Measurements from ENCODE around the gene LYSMD4.

The LYSMD4 gene

DNA sequence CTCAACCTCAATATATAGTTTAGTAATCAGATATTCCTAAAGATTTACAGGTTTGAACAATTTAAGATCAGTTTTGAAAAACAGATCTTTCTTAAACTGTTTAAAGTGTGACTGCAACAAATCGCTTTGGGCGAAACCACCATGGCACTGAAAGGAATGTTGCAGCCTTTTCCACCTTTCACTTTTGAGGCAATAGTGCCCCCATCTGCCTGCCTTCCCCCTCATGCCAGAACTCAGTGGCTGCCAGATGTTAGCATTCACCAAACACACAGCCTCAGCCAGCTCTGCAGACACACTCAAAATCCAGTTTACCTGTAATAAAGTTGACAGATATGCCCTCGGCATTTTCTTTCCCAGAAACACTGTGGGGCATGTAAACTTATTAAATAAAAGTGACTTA, 3.3 kb downstream of the LYSMD4 start:
- DNase-seq, result no peak

DNA sequence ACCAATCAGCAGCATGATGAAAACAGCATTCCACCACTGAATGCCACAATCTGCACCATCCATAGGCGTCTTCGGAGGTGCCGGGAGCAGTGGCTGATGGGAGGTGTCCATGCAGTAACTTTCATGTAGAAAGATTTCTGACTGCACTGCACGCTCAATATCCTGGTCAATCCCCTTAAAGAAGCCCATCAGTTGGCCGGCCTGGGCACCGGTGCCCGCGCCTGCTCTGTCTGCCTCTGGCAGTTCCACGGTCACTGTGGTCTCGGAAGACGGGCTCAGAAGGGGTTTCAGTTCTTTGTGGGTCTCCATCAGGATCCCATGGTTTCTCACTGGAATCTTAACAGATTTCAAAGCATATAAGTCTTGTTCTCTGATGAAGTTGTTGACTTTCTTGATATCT, 3.9 kb downstream of the LYSMD4 start:
- DNase-seq, result no peak

DNA sequence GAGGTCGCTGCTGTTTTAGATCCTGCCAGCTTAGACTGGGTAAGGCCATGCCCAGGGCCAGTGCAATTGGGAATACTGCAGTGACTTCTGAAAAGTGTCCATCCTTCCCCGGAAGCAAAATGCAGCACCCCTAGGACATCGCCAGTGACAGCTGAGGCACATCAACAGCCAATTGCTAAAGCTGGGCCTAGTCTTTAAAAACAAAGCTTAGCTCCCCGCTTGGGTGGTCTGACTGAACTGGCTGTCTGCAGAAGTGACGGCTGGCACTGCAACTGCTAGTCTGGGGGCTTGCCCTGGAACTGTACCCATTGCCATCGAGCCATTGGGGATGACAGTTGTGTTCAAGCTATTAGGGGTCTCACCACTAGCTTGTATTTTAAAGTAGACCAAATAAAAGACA, 4.3 kb downstream of the LYSMD4 start:
- no peak for DNase-seq

DNA sequence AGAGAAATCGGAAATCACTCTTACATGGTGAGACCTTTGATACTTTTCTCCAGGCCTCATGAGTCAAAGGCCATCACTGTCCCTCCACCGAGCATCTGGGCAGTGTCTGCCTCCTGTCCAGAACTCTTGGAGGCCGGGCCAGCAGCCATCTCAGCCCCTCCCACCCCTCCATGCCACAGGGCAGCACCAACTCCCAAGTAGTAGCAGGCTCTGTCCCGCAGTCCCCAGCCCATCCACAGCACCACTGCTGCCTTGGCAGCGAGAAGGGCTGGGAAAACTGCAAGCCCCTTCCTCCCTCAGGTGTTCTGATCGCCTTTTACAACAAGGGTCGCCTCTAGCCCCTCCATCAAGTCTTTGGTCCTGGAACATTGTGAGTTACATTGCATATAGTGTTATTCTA, 5.5 kb downstream of the LYSMD4 start:
- DNase-seq, result no peak

DNA sequence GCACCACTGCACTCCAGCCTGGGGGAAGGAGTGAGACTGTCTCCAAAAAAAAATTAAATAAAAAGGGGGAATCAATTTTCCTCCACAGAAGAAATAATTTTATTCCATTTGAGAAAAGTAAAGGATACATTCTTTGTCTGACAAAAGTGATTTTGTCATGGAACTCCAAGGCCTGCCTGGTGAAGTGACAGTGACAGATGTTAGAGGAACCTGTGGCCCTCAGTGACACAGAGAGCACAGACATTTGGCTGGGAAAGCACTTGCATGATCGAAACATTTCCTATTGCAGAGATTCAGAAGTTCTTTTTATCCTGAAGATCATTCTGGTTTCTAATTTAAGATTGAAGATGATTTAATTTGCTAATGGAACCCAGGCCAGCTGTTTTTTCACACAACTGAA, 5.9 kb downstream of the LYSMD4 start:
- DNase-seq, result no peak

DNA sequence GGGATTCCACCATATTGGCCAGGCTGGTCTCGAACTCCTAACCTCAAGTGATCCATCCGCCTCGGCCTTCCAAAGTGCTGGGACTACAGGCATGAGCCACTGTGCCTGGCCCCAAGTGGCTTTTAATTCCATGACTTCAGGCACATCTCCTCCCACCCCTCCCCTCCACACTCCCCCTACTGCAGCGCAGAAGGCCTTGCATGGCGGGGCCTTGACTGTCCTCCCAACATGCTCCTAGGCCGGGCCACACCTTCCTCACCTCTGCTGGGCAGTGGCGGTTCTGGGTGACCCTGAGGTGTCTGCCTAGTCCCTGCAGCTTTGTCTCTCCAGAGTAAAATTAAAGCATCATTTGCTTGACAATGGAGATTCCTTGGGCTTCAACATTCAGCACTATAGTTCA, 6.9 kb downstream of the LYSMD4 start:
- no peak for DNase-seq

DNA sequence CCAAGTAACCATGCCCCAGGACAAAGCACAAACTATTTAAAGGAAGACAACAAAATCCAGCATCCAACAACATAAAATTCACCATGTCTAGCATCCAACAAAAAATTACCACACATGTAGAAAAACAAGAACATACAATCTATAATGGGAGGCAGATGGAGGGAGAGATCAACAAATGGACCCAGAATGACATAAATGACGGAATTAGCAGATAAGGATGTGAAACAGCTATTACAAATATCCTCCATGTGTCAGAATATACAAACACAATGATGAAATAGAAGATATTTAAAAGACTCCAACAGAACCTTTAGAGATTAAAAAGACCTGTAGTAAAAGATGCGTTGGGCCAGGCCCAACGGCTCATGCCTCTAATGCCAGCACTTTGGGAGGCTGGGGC, 10.8 kb downstream of the LYSMD4 start:
- DNase-seq, result no peak

DNA sequence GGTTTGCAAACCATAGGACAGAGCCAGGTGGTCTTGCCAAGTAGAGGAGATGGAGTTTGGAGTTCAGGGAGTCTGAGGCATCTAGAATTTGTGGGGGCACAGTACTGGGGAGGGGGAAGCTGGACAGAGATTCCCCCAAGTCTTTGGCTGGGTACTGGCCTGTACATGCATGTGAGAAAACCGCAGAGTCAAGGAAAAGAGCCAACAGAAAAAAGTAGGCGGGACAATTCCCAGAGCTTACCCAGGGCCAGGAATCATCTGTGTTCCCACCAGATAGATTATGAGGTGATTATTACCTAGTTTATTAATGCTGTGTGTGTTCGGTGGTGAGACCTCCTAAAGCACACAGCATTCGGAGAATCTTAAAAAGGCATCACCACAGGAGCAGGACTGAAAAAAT, 11.3 kb downstream of the LYSMD4 start:
- DNase-seq, result no peak

DNA sequence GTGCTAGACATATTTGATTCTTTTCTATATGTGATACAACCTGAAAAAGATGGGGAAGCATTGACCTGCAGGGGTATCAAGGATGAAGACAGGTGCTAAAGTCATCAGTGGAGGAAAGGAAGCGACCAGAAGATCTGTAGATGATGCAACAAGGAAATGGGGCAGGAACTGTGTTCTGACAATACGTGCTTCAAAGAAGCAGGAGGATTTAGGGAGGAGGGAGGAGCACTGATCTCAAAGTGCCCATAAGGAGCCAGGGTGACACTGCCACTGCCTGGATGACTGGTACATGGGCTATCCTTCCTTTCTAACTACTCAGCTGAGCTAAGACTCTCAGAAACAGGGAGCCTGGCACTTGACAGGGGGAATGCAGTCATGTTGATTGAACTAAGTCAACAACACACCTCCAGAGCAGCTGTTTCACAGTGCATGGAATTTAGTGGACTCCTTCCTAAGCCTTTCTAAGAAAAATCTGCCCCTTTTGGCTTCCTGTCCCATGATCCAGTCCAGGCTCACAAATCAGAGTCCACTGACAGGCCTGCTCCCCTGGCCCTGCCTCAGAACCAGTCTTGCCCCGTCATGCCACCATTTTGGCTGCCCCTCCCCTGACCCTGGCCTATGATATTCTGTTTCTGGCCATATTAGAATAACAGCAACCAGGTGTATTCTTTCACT, 12.0 kb downstream of the LYSMD4 start:
- DNase-seq, result no peak

DNA sequence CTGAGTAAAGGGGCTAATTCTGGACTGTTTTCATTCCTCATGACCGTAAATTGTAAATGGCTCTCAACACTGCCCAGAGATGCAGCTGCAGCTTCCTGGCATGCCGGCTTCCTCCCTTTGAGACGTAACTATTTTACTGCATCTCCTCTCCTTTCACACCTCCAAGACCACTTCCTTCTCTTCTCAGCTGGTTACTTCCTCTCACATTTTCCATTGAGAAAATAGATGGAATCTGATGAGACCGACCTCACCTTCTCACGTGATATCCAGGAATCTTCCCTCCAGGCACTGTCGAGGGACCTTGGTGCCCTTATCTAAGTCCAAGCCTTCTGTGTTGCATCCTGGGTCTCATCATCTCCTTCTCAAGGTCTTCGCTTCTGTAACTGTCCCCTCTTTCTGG, 12.7 kb downstream of the LYSMD4 start:
- no peak for DNase-seq

DNA sequence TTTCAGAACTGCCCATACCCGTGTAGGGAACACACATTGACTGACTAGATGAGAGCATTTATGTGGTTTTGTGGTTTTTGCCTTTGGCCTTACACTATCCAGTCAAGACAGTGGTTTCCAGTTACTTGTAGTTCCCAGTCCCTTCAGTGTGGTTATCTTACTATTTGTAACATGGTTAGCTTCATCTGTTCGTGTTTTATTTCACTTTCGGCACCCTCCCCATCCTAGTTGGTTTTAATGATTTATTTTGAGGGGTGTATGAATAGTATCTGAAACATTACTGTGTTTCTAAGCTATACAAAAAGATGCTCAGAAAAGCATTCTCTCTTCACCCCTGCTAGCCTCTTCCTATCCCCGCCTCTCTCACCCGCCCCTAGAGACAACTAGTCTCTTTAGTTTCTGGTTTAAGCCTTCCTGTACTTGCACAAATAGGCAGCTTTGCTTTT, 14.1 kb downstream of the LYSMD4 start:
- DNase-seq, result no peak

DNA sequence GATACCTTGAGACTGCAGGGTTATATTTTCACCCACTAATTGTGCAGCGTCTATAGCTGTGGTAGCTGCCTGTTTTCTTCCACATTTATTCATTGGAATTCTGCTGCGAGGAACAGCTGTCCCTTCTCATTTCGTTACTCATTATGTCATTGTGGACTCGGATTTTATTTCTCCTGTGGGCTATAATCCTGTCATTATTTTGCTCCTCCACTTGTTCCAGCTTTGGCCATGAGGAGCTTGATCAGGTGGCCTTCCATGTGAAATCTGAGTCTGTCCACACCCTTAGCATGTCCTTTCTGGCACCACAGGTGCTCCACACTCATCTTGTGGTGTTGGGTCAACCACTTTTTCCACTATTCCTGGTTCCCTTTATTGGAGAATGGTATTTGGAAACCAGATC, 14.8 kb downstream of the LYSMD4 start:
- DNase-seq, result no peak

DNA sequence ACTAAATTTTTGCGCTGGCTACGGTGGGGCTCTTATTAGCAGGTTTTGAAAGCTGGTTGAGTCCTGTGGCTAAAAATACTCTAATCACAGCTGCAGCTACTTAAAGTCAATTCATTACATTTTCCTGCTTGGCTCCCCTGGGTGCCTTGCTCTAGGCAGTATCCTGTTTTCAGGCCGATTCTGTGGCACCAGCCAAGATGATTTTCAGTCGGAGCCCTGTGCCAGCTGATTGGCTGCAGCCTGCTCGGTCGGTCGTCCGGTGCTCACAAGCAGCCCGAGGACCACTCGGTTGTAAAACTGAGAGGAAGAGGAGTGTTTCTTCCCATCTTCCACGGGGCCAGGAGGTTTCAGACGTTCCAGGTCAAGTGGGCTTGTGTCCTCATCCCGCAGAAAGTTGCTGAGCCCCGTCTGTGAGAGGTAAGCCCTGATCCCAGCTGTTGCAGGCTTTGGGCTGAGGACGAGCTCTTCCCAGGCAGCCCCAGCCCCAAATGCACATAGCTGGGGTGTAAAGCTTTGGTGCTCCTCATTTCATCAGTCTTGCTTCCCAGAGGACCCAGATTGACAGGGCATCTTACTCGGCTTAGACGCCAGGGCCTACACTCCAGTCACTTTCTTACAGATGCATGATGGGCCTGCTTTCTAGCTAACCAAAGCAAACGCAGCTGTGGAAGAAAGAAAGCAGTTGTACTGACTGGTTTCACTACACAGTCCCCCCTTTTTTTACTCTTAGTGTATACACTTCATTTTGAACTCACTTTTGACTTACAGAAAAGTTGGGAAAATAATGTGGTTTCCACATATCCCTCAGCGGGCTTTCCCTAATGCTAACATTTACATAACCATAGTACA, 15.9 kb downstream of the LYSMD4 start:
- no peak for DNase-seq

DNA sequence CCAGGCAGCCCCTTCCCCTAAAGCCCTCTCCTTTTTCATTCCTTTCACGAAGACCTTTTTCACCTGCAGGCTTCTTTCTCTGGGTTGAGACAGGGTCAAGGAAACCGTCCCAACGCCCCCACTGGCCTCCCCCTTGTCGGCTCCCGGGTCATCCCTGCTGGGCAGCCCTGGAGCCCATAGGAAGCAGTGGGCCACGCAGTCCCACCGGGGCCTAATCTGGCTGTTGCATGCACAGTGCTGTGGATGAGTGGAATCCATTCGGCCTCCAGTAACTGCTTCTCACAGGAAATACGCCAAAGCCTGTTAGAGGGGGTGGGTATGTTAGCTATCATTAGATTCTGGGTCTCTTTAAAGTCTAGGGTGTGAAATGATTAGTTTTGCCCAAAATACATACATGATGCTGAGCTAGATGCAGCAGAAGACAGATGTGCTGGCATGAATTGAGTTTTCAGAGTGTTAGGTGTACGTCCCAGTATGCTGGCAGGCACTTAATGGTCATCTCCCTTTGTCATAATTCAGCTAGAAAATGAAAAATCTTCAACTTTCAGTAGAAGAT, 16.6 kb downstream of the LYSMD4 start:
- no peak for DNase-seq

DNA sequence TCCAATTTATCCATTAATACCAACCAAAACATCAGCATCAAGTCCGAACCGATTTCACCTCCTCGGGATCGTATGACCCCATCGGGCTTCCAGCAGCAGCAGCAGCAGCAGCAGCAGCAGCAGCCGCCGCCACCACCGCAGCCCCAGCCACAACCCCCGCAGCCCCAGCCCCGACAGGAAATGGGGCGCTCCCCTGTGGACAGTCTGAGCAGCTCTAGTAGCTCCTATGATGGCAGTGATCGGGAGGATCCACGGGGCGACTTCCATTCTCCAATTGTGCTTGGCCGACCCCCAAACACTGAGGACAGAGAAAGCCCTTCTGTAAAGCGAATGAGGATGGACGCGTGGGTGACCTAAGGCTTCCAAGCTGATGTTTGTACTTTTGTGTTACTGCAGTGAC, 20.8 kb downstream of the LYSMD4 start:
- no peak for DNase-seq

DNA sequence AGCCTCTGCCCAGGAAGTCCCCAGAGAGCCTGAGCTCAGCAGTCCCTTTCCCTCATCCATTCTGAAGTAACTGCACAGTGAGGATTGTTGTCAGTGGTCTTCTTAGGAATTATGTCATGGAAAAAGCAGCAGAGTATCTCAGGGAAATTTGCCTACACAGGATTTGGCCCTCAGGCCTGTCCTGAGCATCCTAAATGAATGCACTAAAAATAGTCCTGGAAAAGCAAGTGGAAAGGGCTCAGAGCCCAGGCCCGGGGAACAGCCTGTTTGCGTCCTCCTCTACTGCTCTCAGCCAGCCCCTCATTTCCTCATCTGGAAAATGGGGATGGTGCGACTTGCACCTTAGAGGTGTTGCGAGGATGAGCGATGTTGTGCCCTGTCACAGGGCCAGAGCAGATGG, 21.6 kb downstream of the LYSMD4 start:
- no peak for DNase-seq

DNA sequence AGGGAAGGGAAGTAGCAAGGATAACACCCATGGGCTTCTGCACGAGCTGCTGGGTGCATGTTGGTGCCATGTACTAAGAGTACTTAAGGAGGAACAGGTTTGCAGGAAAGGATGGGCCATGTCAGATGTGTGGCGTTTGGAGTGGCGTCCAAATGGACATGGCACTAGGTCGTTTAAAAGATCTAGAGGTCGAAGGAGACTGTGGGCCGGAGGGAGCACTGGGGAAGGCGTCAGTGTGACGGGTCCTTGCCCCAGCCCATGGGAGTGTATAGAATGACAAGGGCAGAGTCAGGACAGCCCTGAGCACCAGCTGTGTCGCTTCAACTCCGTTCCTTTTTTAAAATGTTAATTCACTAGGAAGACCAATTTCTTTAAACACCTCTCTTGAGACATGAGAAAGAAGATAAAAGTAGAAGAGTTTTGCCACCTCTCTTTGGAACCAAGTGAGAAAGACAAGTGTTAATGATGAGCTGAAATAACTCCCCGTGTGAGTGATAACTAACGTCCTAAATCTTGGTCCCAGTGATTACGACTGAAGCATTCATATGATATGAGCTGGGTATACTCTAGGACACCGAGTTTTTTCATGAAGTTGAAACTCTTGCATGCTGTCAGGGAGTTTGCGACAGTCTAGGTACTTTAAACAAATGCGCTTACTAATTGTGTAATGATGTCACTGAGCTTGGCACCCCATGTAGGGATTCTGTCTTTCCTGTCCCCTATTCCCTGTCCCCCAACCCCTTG, 23.8 kb downstream of the LYSMD4 start:
- DNase-seq, result no peak

DNA sequence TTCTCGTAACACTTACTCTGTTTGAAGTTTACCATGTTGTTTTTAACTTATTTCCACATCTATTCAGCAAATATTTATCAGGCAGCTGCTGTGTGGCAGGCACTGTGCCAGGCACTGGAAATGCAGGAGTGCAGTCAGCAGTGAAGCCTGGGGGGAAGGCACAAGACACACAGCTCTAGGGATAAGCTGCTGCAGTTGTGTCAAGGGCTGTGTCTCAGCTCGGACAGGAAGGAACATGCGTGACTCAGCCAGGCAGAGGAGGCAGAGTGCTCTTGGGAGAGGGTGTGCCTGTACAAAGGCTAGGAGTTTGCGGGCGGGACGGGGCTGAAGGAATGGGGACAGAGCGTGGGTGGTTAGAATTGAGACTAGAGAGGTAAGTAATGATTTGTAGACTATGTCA, 24.7 kb downstream of the LYSMD4 start:
- no peak for DNase-seq

DNA sequence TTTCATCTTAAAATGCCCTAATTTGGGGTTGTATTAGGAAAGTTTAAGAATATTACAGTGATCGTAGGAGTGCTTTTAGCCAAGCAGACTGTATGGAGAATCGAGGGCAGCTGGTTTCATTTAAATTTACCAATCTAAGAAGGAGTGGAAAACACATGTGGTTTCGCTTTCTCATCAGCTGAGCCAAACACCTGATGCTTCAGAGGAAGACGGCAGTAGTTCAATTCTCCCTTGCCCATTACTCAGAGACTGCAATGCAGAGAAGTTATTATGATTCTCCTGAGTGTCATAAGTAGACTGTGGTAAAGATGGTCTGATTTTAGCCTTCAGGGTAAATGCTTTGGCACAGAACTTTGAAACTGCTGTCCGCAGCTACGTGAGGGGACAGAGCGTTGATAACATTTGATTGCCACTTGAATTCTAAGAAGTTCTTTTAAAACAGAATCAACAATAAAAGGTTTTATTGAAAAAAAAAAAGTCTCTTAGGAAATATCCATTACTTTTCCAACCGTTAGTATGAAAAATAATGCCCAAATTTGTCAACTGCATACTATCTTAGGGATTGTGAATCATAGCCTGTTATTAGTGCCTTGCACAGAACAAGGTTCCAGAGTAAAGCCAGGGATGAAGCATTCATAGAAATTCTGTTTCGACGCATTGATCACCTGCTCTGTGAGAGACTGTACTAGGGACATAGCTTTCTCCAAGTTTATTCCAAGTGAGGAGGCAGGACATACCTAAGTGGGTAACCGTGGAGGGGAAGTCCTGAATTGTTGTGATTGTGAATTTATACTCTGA, 25.6 kb downstream of the LYSMD4 start:
- no peak for DNase-seq

DNA sequence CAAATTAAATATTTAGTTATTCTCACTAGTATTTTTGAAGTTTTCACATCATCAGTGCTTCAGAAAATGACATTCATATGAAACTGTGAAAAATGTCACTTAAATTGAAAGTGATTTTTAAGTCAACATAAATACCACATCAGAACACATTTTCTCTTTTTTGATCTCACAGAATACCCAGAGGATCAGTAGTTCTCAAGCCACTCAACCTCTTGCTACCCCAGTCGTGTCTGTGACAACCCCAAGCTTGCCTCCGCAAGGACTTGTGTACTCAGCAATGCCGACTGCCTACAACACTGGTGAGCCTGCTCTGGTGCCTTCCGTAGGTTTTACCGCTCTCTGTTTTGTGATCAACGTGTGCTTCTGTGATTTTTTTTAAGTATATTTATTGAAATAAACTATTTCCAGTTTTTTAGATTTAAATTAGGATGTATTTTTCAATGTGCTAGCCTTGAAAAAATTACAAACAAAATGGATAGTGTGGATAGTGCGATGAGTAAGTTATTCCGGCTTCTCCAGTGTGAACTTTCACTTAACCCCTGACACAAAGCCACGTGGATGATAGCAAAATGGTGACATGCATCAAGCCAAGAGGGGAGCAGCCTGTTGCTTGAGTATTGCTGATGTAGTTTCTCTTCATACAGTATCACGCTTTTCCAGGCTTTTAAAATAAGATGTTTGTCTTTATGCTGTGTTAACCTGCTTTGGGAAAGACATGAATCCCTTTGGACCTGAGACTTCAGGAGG, 26.5 kb downstream of the LYSMD4 start:
- no peak for DNase-seq

DNA sequence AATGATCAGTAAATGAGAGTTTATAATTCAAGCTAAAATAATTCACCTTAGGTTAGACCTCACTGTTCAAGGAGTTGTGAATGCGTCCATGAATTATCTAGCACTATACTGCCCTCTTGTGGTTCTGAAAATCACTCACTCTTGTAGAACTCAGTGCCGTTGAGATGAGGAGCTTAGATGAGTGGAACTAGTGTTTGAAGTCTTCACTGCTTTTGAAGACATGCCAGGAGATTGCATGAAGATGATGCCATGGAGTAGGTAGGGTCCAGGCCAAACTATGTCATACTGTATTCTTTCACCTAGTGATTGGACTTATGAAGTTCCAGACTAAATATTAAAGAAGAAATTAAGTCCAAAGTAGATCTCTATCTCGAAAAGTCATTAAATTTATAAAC, 28.8 kb downstream of the LYSMD4 start:
- DNase-seq, result peak; percentile 16

Data from NCI-H1436 treated with DMSO at 0.1 percent for 48 hours (cell line).